SJSA1 (cell line): ENCODE results near the gene TNFSF11. TPM values are rescaled to one million over a fixed set of nuclear protein-coding genes. Genes with fewer than 3 reads are reported as not detected.

Source experiments
- total RNA-seq: library from RNA; depleted of rRNA; stranded (reverse); fragments of >200 nt; shearing (Covaris generic); gene quantifications from 2 replicates; pipeline ENCODE4 v1.2.3, GENCODE V29; 2014; rRNA removed

TNFSF11 gene
- total RNA-seq, 1 experiment from 2014 or later: 0.05 TPM

Other genes with a start within 250 kb of the TNFSF11 start
- 1.4 TPM in 1 of 2 replicates, not detected in the other for gene FAM216B, start 207.4 kb downstream of the TNFSF11 start, total RNA-seq